HL-60 (cell line): ENCODE results near the gene HRAS.

Source experiments
- DNase-seq, 2 experiments: peaks; one replicate each; pipeline ENCODE4 v3.0.0-alpha.2; 2010 to 2020; ENCODE audit warnings: low read depth in 1 of 2, low spot score in 1 of 2
- H3K27ac ChIP-seq: fragments of 250-450 bp; sonication (Bioruptor Pico); replicated peaks from 2 replicates; pipeline ENCODE4 v1.5.1; 2020; ENCODE audit warnings: mild to moderate bottlenecking, moderate library complexity
- H3K27me3 ChIP-seq: fragments of 250-450 bp; sonication (Bioruptor Pico); 2 replicates; pipeline ENCODE4 v1.5.1; 2021; ENCODE audit warnings: mild to moderate bottlenecking, moderate library complexity; ENCODE audit not compliant: insufficient read depth, poor library complexity, severe bottlenecking
- H3K4me3 ChIP-seq: replicated peaks from 2 replicates; pipeline ENCODE4 v1.5.1; 2011; ENCODE audit warnings: mild to moderate bottlenecking, control low read depth, low read length; ENCODE audit not compliant: insufficient read depth
- GABPA ChIP-seq: IDR thresholded peaks from 2 replicates; pipeline ENCODE4 v1.6.1; 2012; ENCODE audit warnings: low read depth
- POLR2AphosphoS5 ChIP-seq: IDR thresholded peaks from 2 replicates; pipeline ENCODE4 v1.6.1; 2012; ENCODE audit warnings: low read depth
- SPI1 ChIP-seq: IDR thresholded peaks from 2 replicates; pipeline ENCODE4 v1.6.1; 2012; ENCODE audit warnings: low read depth, mild to moderate bottlenecking, borderline replicate concordance
- microRNA-seq: library from miRNA; unstranded; fragments of <30 nt; microRNA quantifications from one replicate; pipeline ENCODE4, GENCODE V29; 2018
- TF ChIP-seq, protein P1 (sequence below): IDR thresholded peaks from 2 replicates; pipeline ENCODE4 v1.6.1; 2012; ENCODE audit warnings: low read depth; ENCODE audit not compliant: insufficient replicate concordance
- TF ChIP-seq, protein P2 (sequence below): IDR thresholded peaks from one replicate; pipeline ENCODE4 v1.5.1; 2011; ENCODE audit warnings: low read length, control low read depth, inconsistent platforms; ENCODE audit not compliant: insufficient read depth

The HRAS gene

DNA sequence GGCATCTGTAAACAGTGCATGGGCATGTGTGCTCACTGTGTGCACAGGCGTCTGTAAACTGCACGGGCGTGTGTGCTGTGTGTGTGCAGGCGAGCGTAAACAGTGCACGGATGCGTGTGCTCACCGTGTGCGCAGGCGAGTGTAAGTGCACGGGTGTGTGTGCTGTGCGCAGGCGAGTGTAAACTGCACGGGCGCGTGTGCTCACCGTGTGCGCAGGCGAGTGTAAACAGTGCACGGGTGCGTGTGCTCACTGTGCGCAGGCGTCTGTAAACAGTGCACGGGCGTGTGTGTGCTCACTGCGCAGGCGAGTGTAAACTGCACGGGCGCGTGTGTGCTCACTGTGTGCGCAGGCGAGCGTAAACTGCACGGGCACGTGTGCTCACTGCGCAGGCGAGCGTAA lies 50.8 kb downstream of the HRAS start:
- TF ChIP-seq, protein P1, sequence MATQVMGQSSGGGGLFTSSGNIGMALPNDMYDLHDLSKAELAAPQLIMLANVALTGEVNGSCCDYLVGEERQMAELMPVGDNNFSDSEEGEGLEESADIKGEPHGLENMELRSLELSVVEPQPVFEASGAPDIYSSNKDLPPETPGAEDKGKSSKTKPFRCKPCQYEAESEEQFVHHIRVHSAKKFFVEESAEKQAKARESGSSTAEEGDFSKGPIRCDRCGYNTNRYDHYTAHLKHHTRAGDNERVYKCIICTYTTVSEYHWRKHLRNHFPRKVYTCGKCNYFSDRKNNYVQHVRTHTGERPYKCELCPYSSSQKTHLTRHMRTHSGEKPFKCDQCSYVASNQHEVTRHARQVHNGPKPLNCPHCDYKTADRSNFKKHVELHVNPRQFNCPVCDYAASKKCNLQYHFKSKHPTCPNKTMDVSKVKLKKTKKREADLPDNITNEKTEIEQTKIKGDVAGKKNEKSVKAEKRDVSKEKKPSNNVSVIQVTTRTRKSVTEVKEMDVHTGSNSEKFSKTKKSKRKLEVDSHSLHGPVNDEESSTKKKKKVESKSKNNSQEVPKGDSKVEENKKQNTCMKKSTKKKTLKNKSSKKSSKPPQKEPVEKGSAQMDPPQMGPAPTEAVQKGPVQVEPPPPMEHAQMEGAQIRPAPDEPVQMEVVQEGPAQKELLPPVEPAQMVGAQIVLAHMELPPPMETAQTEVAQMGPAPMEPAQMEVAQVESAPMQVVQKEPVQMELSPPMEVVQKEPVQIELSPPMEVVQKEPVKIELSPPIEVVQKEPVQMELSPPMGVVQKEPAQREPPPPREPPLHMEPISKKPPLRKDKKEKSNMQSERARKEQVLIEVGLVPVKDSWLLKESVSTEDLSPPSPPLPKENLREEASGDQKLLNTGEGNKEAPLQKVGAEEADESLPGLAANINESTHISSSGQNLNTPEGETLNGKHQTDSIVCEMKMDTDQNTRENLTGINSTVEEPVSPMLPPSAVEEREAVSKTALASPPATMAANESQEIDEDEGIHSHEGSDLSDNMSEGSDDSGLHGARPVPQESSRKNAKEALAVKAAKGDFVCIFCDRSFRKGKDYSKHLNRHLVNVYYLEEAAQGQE, result no peak
- TF ChIP-seq, protein P2, sequence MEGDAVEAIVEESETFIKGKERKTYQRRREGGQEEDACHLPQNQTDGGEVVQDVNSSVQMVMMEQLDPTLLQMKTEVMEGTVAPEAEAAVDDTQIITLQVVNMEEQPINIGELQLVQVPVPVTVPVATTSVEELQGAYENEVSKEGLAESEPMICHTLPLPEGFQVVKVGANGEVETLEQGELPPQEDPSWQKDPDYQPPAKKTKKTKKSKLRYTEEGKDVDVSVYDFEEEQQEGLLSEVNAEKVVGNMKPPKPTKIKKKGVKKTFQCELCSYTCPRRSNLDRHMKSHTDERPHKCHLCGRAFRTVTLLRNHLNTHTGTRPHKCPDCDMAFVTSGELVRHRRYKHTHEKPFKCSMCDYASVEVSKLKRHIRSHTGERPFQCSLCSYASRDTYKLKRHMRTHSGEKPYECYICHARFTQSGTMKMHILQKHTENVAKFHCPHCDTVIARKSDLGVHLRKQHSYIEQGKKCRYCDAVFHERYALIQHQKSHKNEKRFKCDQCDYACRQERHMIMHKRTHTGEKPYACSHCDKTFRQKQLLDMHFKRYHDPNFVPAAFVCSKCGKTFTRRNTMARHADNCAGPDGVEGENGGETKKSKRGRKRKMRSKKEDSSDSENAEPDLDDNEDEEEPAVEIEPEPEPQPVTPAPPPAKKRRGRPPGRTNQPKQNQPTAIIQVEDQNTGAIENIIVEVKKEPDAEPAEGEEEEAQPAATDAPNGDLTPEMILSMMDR, result no peak
- TF ChIP-seq GABPA (no peak), SPI1 (no peak), POLR2AphosphoS5 (no peak)
- no peak for DNase-seq

More for the DNA sequence above, 50.8 kb downstream of the HRAS start:
- Histone ChIP-seq H3K27ac (no peak overlapping the region), H3K27me3 (no peaks in the 10 kb centered on the region), H3K4me3 (no peak overlapping the region)

Small RNA genes lying within 50 kb of the gene (microRNA-seq; reads per million reads assigned to microRNA genes)
- 2,279 reads per million, percentile 92 among the genes with 10 or more reads in this experiment for gene MIR210
